ENCODE data around the gene STRA8.

GRCh38 chr7:135195156-135195555, 38.5 kb upstream of the STRA8 start:
- TF ChIP-seq CTCF (IDR thresholded peaks at IDR 0.05) (no peak), POLR2A (IDR thresholded peaks at IDR 0.05) (no peak), POLR2AphosphoS5 (IDR thresholded peaks at IDR 0.05; ENCODE audit: insufficient read depth in 1 of 2, low read depth in 1 of 2) (no peak)

Data from vagina (tissue), 2 donors.